MCF 10A (cell line): ENCODE measurements around the gene SPATA31C2. TPM values are rescaled to one million over a fixed set of nuclear protein-coding genes. Genes with fewer than 3 reads are reported as not detected.

Experiments used
- BruUV-seq: library from RNA; stranded (reverse); fragments of 400-500 nt; replicated peaks from 2 replicates; lab custom pipeline; 2021; lab: Mats Ljungman, UMichigan
- CTCF ChIA-PET: fragments of 300-600 bp; sonication (Branson Sonifier 250); formaldehyde crosslinking; extraction: SDS; loops from one replicate; lab custom pipeline; 2021; ENCODE audit warnings: antibody characterized with exemption, inconsistent platforms; lab: Yijun Ruan, JAX
- POLR2A ChIA-PET: fragments of 300-600, 350-650 bp; sonication (Branson Sonifier 250); formaldehyde crosslinking; extraction: SDS; loops from one replicate; lab custom pipeline; 2020; ENCODE audit warnings: antibody characterized with exemption, inconsistent platforms; lab: Yijun Ruan, JAX
- DNase-seq: peaks from one replicate; pipeline ENCODE4 v3.0.0-alpha.2; 2018; ENCODE audit not compliant: unreplicated experiment
- H3K27ac Mint-ChIP-seq: one replicate; pipeline ENCODE4 v1.8.0; 2022; ENCODE audit warnings: mild to moderate bottlenecking, low read depth, mixed read lengths; ENCODE audit not compliant: unreplicated experiment
- H3K27me3 Mint-ChIP-seq: one replicate; pipeline ENCODE4 v1.8.0; 2022; ENCODE audit warnings: mixed read lengths; ENCODE audit not compliant: insufficient read depth, unreplicated experiment
- H3K36me3 Mint-ChIP-seq: one replicate; pipeline ENCODE4 v1.8.0; 2022; ENCODE audit warnings: mild to moderate bottlenecking, moderate library complexity, mixed read lengths; ENCODE audit not compliant: insufficient read depth, unreplicated experiment
- H3K4me1 Mint-ChIP-seq: one replicate; pipeline ENCODE4 v1.8.0; 2022; ENCODE audit warnings: mixed read lengths; ENCODE audit not compliant: insufficient read depth, unreplicated experiment
- H3K4me3 Mint-ChIP-seq: one replicate; pipeline ENCODE4 v1.8.0; 2022; ENCODE audit warnings: mild to moderate bottlenecking, moderate library complexity, mixed read lengths; ENCODE audit not compliant: unreplicated experiment
- H3K9me3 Mint-ChIP-seq: one replicate; pipeline ENCODE4 v1.8.0; 2022; ENCODE audit warnings: mixed read lengths; ENCODE audit not compliant: unreplicated experiment
- CTCF ChIP-seq: fragments of 200-600 bp; IDR thresholded peaks from one replicate; pipeline ENCODE4 v1.8.0; 2022; ENCODE audit warnings: antibody characterized with exemption, mild to moderate bottlenecking; ENCODE audit not compliant: unreplicated experiment
- intact Hi-C: fragments of 100-400 bp; cut with micrococcal nuclease; formaldehyde crosslinking; loops from 2 replicates; pipeline ENCODE4 v1.14.1; 2022
- total RNA-seq: library from RNA; stranded (reverse); gene quantifications from 2 replicates; pipeline ENCODE4 v1.2.3, GENCODE V29; 2022

Gene SPATA31C2
- total RNA-seq, 1 experiment from 2014 or later, result not detected

GRCh38 chr9:88169700-88170099 is 31.4 kb upstream of the SPATA31C2 start:
- intact Hi-C loops, result no loop called here
- Mint-ChIP-seq H3K27ac (no peak overlapping the region), H3K36me3 (no peaks in the 10 kb centered on the region), H3K27me3 (peaks cover 2% of the 10 kb centered on the region), H3K9me3 (no peaks in the 10 kb centered on the region), H3K4me1 (no peaks in the 10 kb centered on the region), H3K4me3 (no peak overlapping the region)
- DNase-seq, result no peak
- TF ChIP-seq CTCF, result no peak
- ChIA-PET CTCF (no interaction called here), POLR2A (no interaction called here)
- no TSS peak for BruUV-seq

GRCh38 chr9:88168564-88168963 is 30.3 kb upstream of the SPATA31C2 start:
- Mint-ChIP-seq H3K9me3 (no peaks in the 10 kb centered on the region), H3K27me3 (no peaks in the 10 kb centered on the region), H3K4me1 (no peaks in the 10 kb centered on the region), H3K4me3 (no peak overlapping the region), H3K36me3 (no peaks in the 10 kb centered on the region), H3K27ac (no peak overlapping the region)
- BruUV-seq, result no TSS peak
- POLR2A ChIA-PET, result no interaction called here
- intact Hi-C loops, result no loop called here
- DNase-seq, result no peak
- TF ChIP-seq CTCF, result no peak
- CTCF ChIA-PET, result no interaction called here

GRCh38 chr9:88166660-88167059 is 28.4 kb upstream of the SPATA31C2 start:
- Mint-ChIP-seq H3K27ac (no peak overlapping the region), H3K27me3 (no peaks in the 10 kb centered on the region), H3K4me1 (no peaks in the 10 kb centered on the region), H3K9me3 (no peaks in the 10 kb centered on the region), H3K4me3 (no peak overlapping the region), H3K36me3 (no peaks in the 10 kb centered on the region)
- TF ChIP-seq CTCF, result no peak
- intact Hi-C loops, result no loop called here
- DNase-seq, result no peak
- ChIA-PET POLR2A (no interaction called here), CTCF (interaction anchor here (0.6 kb wide), 1 partner anchor 156 kb away, joined by 3 read pairs; no protein-coding TSS in a partner anchor)
- no TSS peak for BruUV-seq

GRCh38 chr9:88164850-88165249 is 26.6 kb upstream of the SPATA31C2 start:
- CTCF ChIA-PET, result no interaction called here
- no peaks in the 10 kb centered on the region for H3K4me1 Mint-ChIP-seq
- H3K36me3 Mint-ChIP-seq, result no peaks in the 10 kb centered on the region
- BruUV-seq, result no TSS peak
- H3K27me3 Mint-ChIP-seq, result peaks cover 12% of the 10 kb centered on the region
- intact Hi-C loops, result no loop called here
- DNase-seq, result no peak
- no peak for TF ChIP-seq CTCF
- H3K9me3 Mint-ChIP-seq, result no peaks in the 10 kb centered on the region
- no peak overlapping the region for H3K4me3 Mint-ChIP-seq
- POLR2A ChIA-PET, result no interaction called here
- no peak overlapping the region for H3K27ac Mint-ChIP-seq
